Glutamatergic neuron (in vitro differentiated cells): ENCODE measurements around the gene SNX9. TPM values are rescaled to one million over a fixed set of nuclear protein-coding genes. Genes with fewer than 3 reads are reported as not detected.

Experiments used
- DNase-seq: peaks from one replicate; pipeline ENCODE4 v3.0.0; 2022
- H3K27ac Mint-ChIP-seq: one replicate; pipeline ENCODE4 v1.8.0; 2020; ENCODE audit warnings: mild to moderate bottlenecking, mixed read lengths, inconsistent platforms; ENCODE audit not compliant: unreplicated experiment
- H3K27me3 Mint-ChIP-seq: one replicate; pipeline ENCODE4 v1.8.0; 2020; ENCODE audit warnings: mild to moderate bottlenecking, moderate library complexity, mixed read lengths, inconsistent platforms; ENCODE audit not compliant: unreplicated experiment
- H3K36me3 Mint-ChIP-seq: one replicate; pipeline ENCODE4 v1.8.0; 2020; ENCODE audit warnings: mild to moderate bottlenecking, mixed read lengths, inconsistent platforms; ENCODE audit not compliant: unreplicated experiment
- H3K4me1 Mint-ChIP-seq: one replicate; pipeline ENCODE4 v1.8.0; 2020; ENCODE audit warnings: mild to moderate bottlenecking, low read depth, mixed read lengths, inconsistent platforms; ENCODE audit not compliant: unreplicated experiment
- H3K4me3 Mint-ChIP-seq: one replicate; pipeline ENCODE4 v1.8.0; 2020; ENCODE audit warnings: mild to moderate bottlenecking, mixed read lengths, inconsistent platforms; ENCODE audit not compliant: unreplicated experiment
- H3K9me3 Mint-ChIP-seq: one replicate; pipeline ENCODE4 v1.8.0; 2020; ENCODE audit warnings: mild to moderate bottlenecking, moderate library complexity, mixed read lengths, inconsistent platforms; ENCODE audit not compliant: unreplicated experiment
- total RNA-seq: library from RNA; stranded (reverse); fragmentation: NEBNext Ultra II Directional; extraction: Animal tissue kit (Norgen Biotek cat#: 25700); gene quantifications from one replicate; pipeline ENCODE4 v1.2.1, GENCODE V29; 2021; ENCODE audit not compliant: unreplicated experiment
- TF ChIP-seq, protein P1 (sequence below): fragments of 200-600 bp; sonication (generic); IDR thresholded peaks from one replicate; pipeline ENCODE4 v1.5.0; 2021; ENCODE audit not compliant: partially characterized antibody, unreplicated experiment

Gene SNX9
- total RNA-seq, 1 donor from 2014 or later = 45.7 TPM

DNA sequence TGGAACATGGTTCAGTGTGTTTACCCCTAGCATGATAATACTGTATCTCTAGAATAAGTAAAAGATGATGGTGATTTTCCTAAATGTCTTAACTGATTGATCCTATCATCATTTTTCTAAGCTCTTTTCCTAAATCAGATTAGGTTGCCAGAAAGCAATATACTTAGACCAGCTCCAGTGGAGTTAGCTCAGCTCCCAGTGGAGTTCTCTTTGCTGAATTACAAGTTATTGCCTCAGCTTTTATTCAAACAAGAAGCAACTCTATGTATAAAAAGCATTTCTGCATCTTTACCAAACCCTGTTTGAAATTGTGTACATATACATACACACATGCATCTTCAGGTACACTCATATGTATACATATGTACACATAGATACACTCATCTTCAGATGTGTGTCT is 44.9 kb downstream of the SNX9 start:
- Mint-ChIP-seq H3K27me3 (peaks cover 1% of the 10 kb centered on the region), H3K4me3 (peak overlapping the region; percentile 27), H3K4me1 (peaks cover 21% of the 10 kb centered on the region), H3K27ac (peak overlapping the region; percentile 72), H3K36me3 (no peaks in the 10 kb centered on the region), H3K9me3 (no peaks in the 10 kb centered on the region)
- TF ChIP-seq, protein P1, sequence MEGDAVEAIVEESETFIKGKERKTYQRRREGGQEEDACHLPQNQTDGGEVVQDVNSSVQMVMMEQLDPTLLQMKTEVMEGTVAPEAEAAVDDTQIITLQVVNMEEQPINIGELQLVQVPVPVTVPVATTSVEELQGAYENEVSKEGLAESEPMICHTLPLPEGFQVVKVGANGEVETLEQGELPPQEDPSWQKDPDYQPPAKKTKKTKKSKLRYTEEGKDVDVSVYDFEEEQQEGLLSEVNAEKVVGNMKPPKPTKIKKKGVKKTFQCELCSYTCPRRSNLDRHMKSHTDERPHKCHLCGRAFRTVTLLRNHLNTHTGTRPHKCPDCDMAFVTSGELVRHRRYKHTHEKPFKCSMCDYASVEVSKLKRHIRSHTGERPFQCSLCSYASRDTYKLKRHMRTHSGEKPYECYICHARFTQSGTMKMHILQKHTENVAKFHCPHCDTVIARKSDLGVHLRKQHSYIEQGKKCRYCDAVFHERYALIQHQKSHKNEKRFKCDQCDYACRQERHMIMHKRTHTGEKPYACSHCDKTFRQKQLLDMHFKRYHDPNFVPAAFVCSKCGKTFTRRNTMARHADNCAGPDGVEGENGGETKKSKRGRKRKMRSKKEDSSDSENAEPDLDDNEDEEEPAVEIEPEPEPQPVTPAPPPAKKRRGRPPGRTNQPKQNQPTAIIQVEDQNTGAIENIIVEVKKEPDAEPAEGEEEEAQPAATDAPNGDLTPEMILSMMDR = no peak
- no peak for DNase-seq

DNA sequence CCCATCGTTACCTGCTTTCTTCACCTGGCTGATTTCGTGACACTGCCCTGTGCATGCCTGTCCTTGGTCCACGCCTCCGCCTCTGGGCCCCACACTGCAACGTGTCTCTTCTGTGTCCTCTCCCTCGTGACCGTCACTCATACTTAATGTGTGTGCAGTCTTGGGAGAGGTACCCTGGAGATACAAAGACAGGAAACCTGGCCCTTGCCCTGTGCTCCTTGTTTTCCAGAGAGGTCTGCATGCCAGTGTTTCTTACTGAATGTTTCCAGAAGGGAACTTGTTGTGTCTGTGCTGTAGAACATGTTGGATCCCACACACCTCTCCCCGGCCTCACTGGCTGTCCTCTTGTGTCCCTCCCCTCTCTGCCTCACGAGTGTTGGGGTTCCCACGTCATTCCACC is 45.8 kb downstream of the SNX9 start:
- Mint-ChIP-seq H3K36me3 (no peaks in the 10 kb centered on the region), H3K27me3 (peaks cover 1% of the 10 kb centered on the region), H3K27ac (no peak overlapping the region), H3K4me1 (peaks cover 19% of the 10 kb centered on the region), H3K9me3 (no peaks in the 10 kb centered on the region), H3K4me3 (no peak overlapping the region)
- no peak for DNase-seq
- TF ChIP-seq, protein P1 = no peak

DNA sequence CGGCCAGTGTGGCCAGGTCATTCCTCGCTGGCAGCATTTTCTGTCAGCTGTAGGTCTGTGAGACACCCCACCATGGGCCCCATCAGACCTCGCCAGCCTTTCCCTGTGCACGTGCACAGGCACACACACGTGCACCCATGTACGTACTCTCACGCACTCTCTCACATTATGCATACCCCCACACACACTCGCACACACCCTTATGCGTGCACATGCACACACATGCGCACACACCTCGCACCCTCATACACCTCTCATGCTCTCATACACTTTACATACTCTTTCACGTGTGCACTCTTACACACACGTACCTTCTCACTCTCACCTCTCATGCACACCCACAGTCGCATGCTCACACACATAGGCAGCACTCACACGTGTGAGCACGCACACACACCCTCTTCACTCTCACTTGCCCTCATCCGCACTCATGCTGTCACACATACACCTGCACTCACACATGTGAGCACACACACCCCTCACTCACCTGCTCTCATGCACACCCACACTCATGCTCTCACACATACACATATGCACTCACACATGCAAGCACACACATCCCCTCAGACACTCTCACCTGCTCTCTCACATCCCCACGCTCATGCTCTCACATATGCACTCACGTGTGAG is 46.7 kb downstream of the SNX9 start:
- Mint-ChIP-seq H3K4me3 (no peak overlapping the region), H3K27me3 (peaks cover 1% of the 10 kb centered on the region), H3K27ac (no peak overlapping the region), H3K9me3 (no peaks in the 10 kb centered on the region), H3K4me1 (peaks cover 22% of the 10 kb centered on the region), H3K36me3 (no peaks in the 10 kb centered on the region)
- TF ChIP-seq, protein P1 = no peak
- DNase-seq = no peak

DNA sequence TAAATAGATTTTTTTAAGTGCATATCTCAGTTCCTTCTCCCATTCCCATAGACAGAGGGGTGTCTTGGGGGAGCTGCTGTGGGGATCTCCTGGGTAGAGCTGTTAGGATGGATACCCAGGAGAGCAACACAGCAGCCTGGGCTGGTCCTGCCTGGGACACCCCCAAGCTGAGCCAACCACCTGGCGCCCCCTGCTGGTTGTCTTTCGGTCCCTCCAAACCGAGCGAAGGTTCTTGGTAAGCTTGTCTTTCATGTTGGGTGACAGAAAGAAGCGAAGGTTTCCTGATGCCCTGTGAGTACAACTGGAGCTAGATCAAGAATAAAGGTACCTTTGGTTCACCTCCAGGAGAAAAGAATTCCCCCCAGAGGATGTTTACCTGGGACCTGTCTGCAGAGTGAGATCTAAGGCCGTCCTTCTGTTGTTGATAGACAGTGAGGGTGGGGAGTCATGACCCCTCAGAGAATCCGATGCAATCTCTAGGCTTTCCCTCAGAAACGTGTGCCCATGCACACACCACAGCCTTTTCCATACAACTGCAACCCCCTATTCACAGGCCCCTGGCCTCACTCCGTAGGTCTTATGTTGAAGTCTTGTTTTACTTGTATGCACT is 50.8 kb downstream of the SNX9 start:
- TF ChIP-seq, protein P1 = peak; percentile 92
- H3K9me3 Mint-ChIP-seq = peaks cover 2% of the 10 kb centered on the region
- H3K4me1 Mint-ChIP-seq = peaks cover 22% of the 10 kb centered on the region
- H3K27me3 Mint-ChIP-seq = no peaks in the 10 kb centered on the region
- H3K27ac Mint-ChIP-seq = peak overlapping the region; percentile 7
- no peak overlapping the region for H3K4me3 Mint-ChIP-seq
- no peaks in the 10 kb centered on the region for H3K36me3 Mint-ChIP-seq
- peak; percentile 87 for DNase-seq

DNA sequence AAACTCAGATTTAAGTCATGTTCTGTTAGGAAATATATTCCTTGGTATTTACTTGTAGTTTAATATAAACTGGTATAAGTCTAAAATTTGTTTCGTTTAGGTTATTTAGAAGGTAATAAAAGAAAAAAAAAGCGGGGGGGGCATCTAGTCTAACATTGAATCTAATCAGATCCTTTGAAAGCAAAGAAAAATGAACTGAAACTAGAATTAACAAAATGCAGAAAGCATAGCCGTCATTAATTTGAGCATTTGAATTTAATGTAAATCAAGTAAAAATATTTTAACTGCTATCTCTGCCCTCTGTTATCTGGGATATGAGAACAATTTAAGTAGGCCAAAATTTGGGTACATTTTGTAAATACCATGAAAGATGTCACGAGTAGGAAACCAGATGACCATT is 54.1 kb downstream of the SNX9 start:
- Mint-ChIP-seq H3K27me3 (peaks cover 2% of the 10 kb centered on the region), H3K4me1 (peaks cover 34% of the 10 kb centered on the region), H3K9me3 (peaks cover 2% of the 10 kb centered on the region), H3K27ac (no peak overlapping the region), H3K36me3 (peaks cover 7% of the 10 kb centered on the region), H3K4me3 (no peak overlapping the region)
- TF ChIP-seq, protein P1 = no peak
- no peak for DNase-seq
